IMR-90 (cell line): Measurements from ENCODE around the gene LDHD. TPM values are rescaled to one million over a fixed set of nuclear protein-coding genes. Genes with fewer than 3 reads are reported as not detected.

ENCODE experiments used
- ATAC-seq: fragments of 200-7000 bp; cut with Tn5 transposase; 2 replicates; pipeline ENCODE4 v1.9.1; 2020; ENCODE audit warnings: low read depth, mild to moderate bottlenecking, moderate library complexity
- BruUV-seq: library from RNA; stranded (reverse); fragments of 400-500 nt; replicated peaks from 2 replicates; lab custom pipeline; 2021; lab: Mats Ljungman, UMichigan
- CTCF ChIA-PET: fragments of 300-600 bp; formaldehyde crosslinking; extraction: SDS; loops from one replicate; lab custom pipeline; 2021; ENCODE audit warnings: antibody characterized with exemption; lab: Yijun Ruan, JAX
- POLR2A ChIA-PET: fragments of 300-600 bp; sonication (Branson Sonifier 250); formaldehyde crosslinking; loops from one replicate; lab custom pipeline; 2022; ENCODE audit warnings: antibody characterized with exemption; ENCODE audit not compliant: unreplicated experiment; lab: Charles Lee
- DNase-seq: peaks from one replicate; pipeline ENCODE4 v3.0.0; 2013
- H2AFZ ChIP-seq: replicated peaks from 2 replicates; pipeline ENCODE3; 2013; ENCODE audit warnings: low read length, mild to moderate bottlenecking; ENCODE audit not compliant: poor library complexity
- H2AK5ac ChIP-seq: 2 replicates; pipeline ENCODE4 v1.6.1; 2013; ENCODE audit warnings: low read depth, low read length, inconsistent platforms
- H2AK9ac ChIP-seq: replicated peaks from 2 replicates; pipeline ENCODE3; 2013; ENCODE audit warnings: mild to moderate bottlenecking, low read depth, low read length, moderate library complexity; ENCODE audit not compliant: poor library complexity
- H2BK120ac ChIP-seq: 2 replicates; pipeline ENCODE4 v1.6.1; 2013; ENCODE audit warnings: low read depth, low read length, inconsistent platforms
- H2BK15ac ChIP-seq: 3 replicates; pipeline ENCODE4 v1.6.1; 2013; ENCODE audit warnings: low read depth, low read length, inconsistent platforms
- H2BK20ac ChIP-seq: 2 replicates; pipeline ENCODE4 v1.6.1; 2013; ENCODE audit warnings: low read depth, mild to moderate bottlenecking, inconsistent platforms, low read length, moderate library complexity
- H2BK5ac ChIP-seq: 2 replicates; pipeline ENCODE4 v1.6.1; 2013; ENCODE audit warnings: mild to moderate bottlenecking, low read depth, low read length, inconsistent platforms; ENCODE audit not compliant: poor library complexity, severe bottlenecking
- H3K14ac ChIP-seq: replicated peaks from 2 replicates; pipeline ENCODE4 v1.6.1; 2013; ENCODE audit warnings: low read depth, low read length, inconsistent platforms
- H3K18ac ChIP-seq: 2 replicates; pipeline ENCODE4 v1.6.1; 2013; ENCODE audit warnings: low read depth, low read length, control low read depth
- H3K23ac ChIP-seq: 2 replicates; pipeline ENCODE4 v1.6.1; 2013; ENCODE audit warnings: low read depth, low read length, inconsistent platforms
- H3K27ac ChIP-seq: 2 replicates; pipeline ENCODE4 v1.5.1; 2013; ENCODE audit warnings: mild to moderate bottlenecking, control low read depth, low read length; ENCODE audit not compliant: insufficient read depth
- H3K27me3 ChIP-seq: 2 replicates; pipeline ENCODE4 v1.6.1; 2013; ENCODE audit warnings: low read length; ENCODE audit not compliant: control insufficient read depth, insufficient read depth
- H3K36me3 ChIP-seq: 2 replicates; pipeline ENCODE4 v1.6.1; 2013; ENCODE audit warnings: low read length, mixed read lengths; ENCODE audit not compliant: control insufficient read depth, insufficient read depth
- H3K4ac ChIP-seq: 2 replicates; pipeline ENCODE4 v1.6.1; 2013; ENCODE audit warnings: low read depth, low read length, inconsistent platforms
- H3K4me1 ChIP-seq: 2 replicates; pipeline ENCODE4 v1.6.1; 2013; ENCODE audit warnings: low read length, mixed read lengths; ENCODE audit not compliant: control insufficient read depth, insufficient read depth
- H3K4me2 ChIP-seq: 2 replicates; pipeline ENCODE4 v1.6.1; 2013; ENCODE audit warnings: low read depth, mild to moderate bottlenecking, control low read depth, low read length, moderate library complexity
- H3K4me3 ChIP-seq: 2 replicates; pipeline ENCODE4 v1.5.1; 2013; ENCODE audit warnings: low read depth, mild to moderate bottlenecking, control low read depth, low read length, moderate library complexity; ENCODE audit not compliant: insufficient read depth
- H3K56ac ChIP-seq: 2 replicates; pipeline ENCODE4 v1.6.1; 2013; ENCODE audit warnings: low read length, inconsistent platforms; ENCODE audit not compliant: insufficient read depth; ENCODE audit errors: extremely low read depth
- H3K79me1 ChIP-seq, 2 experiments: 2 replicates each; pipeline ENCODE4 v1.6.1; 2013; ENCODE audit warnings: low read length in 2 of 2, inconsistent platforms in 1 of 2, low read depth in 1 of 2
- H3K9ac ChIP-seq: 2 replicates; pipeline ENCODE4 v1.6.1; 2013; ENCODE audit warnings: low read depth, low read length, control low read depth
- H3K9me1 ChIP-seq: 2 replicates; pipeline ENCODE4 v1.6.1; 2013; ENCODE audit warnings: low read length, inconsistent platforms; ENCODE audit not compliant: insufficient read depth
- H3K9me3 ChIP-seq: 2 replicates; pipeline ENCODE4 v1.6.1; 2013; ENCODE audit warnings: low read length; ENCODE audit not compliant: control insufficient read depth, insufficient read depth
- H4K20me1 ChIP-seq: 2 replicates; pipeline ENCODE4 v1.6.1; 2013; ENCODE audit warnings: low read length, inconsistent platforms; ENCODE audit not compliant: insufficient read depth
- H4K5ac ChIP-seq: 2 replicates; pipeline ENCODE4 v1.6.1; 2013; ENCODE audit warnings: mild to moderate bottlenecking, low read depth, low read length, control low read depth
- H4K8ac ChIP-seq, 2 experiments: 2 replicates each; pipeline ENCODE4 v1.6.1; 2013; ENCODE audit warnings: low read depth in 2 of 2, low read length in 2 of 2, control low read depth in 1 of 2, inconsistent platforms in 1 of 2
- H4K91ac ChIP-seq: 2 replicates; pipeline ENCODE4 v1.6.1; 2013; ENCODE audit warnings: low read depth, low read length, inconsistent platforms; ENCODE audit not compliant: insufficient read depth
- BHLHE40 ChIP-seq: fragments of 150-350 bp; IDR thresholded peaks from 2 replicates; pipeline ENCODE4 v1.6.1; 2016; ENCODE audit warnings: mild to moderate bottlenecking, low read depth, low read length
- CEBPB ChIP-seq: IDR thresholded peaks from 2 replicates; pipeline ENCODE4 v1.6.1; 2012; ENCODE audit warnings: low read depth, low read length, improper control_type of control experiment
- CHD1 ChIP-seq: IDR thresholded peaks from 2 replicates; pipeline ENCODE4 v1.6.1; 2012; ENCODE audit warnings: low read depth, low read length, improper control_type of control experiment
- FOS ChIP-seq: fragments of 150-350 bp; IDR thresholded peaks from 2 replicates; pipeline ENCODE4 v1.6.1; 2016; ENCODE audit warnings: low read depth, low read length
- MAFK ChIP-seq: IDR thresholded peaks from 2 replicates; pipeline ENCODE4 v1.6.1; 2012; ENCODE audit warnings: low read depth, low read length, improper control_type of control experiment
- MAZ ChIP-seq: IDR thresholded peaks from 2 replicates; pipeline ENCODE4 v1.6.1; 2012; ENCODE audit warnings: low read depth, mild to moderate bottlenecking, low read length, improper control_type of control experiment, moderate library complexity, borderline replicate concordance
- MXI1 ChIP-seq: IDR thresholded peaks from 2 replicates; pipeline ENCODE4 v1.6.1; 2012; ENCODE audit warnings: low read depth, mild to moderate bottlenecking, low read length, moderate library complexity, borderline replicate concordance
- NFE2L2 ChIP-seq: fragments of 150-350 bp; IDR thresholded peaks from 2 replicates; pipeline ENCODE4 v1.6.1; 2016; ENCODE audit warnings: low read depth, mild to moderate bottlenecking, low read length
- POLR2A ChIP-seq: IDR thresholded peaks from 2 replicates; pipeline ENCODE4 v1.6.1; 2012; ENCODE audit warnings: mild to moderate bottlenecking, low read depth, low read length
- RAD21 ChIP-seq: IDR thresholded peaks from 2 replicates; pipeline ENCODE4 v1.6.1; 2012; ENCODE audit warnings: low read length, improper control_type of control experiment
- RCOR1 ChIP-seq: IDR thresholded peaks from 2 replicates; pipeline ENCODE4 v1.6.1; 2012; ENCODE audit warnings: mild to moderate bottlenecking, low read length, improper control_type of control experiment; ENCODE audit not compliant: insufficient replicate concordance
- RFX5 ChIP-seq: IDR thresholded peaks from 2 replicates; pipeline ENCODE4 v1.8.0; 2012; ENCODE audit warnings: low read depth, mild to moderate bottlenecking, low read length, moderate library complexity
- SMC3 ChIP-seq: fragments of 150-350 bp; IDR thresholded peaks from 2 replicates; pipeline ENCODE4 v1.6.1; 2016; ENCODE audit warnings: low read depth, mild to moderate bottlenecking, antibody characterized with exemption, low read length, moderate library complexity
- WGBS, 2 experiments: methylation state at CpG; one replicate each; pipeline versions ENCODE4 v1.1.5 to v1.1.7; 2013; ENCODE audit warnings: missing lambda C conversion rate in 2 of 2; ENCODE audit not compliant: insufficient read length in 1 of 2; ENCODE audit errors: extremely low coverage in 2 of 2; 5-methylcytosine and 5-hydroxymethylcytosine counted together
- dilution Hi-C: fragments of 300-500 bp; cut with HindIII; formaldehyde crosslinking; loops from one replicate; pipeline ENCODE4 v1.14.3; 2018; ENCODE audit warnings: low sequenced_read_pairs; ENCODE audit not compliant: unreplicated experiment
- in situ Hi-C: fragments of 300-500 bp; cut with MboI; formaldehyde crosslinking; loops from 3 replicates; pipeline ENCODE4 v1.14.3; 2019; ENCODE audit warnings: low sequenced_read_pairs, inconsistent platforms, mixed read lengths
- intact Hi-C: fragments of 100-400 bp; cut with micrococcal nuclease; formaldehyde crosslinking; loops from 2 replicates; pipeline ENCODE4 v1.10.0; 2022
- polyA plus RNA-seq, 3 experiments: library from polyadenylated mRNA; depleted of rRNA; stranded (reverse); fragments of >200 nt; gene quantifications; 2 replicates each; pipeline ENCODE4 v1.2.3, GENCODE V29; 2012; ENCODE audit warnings: low replicate concordance in 1 of 3
- total RNA-seq: library from RNA; depleted of rRNA; stranded (reverse); fragments of >200 nt; gene quantifications from 2 replicates; pipeline ENCODE4 v1.2.3, GENCODE V29; 2012
- TF ChIP-seq, protein P1 (sequence below): conservative IDR thresholded peaks from 2 replicates; pipeline ENCODE4 v1.5.1; 2012; ENCODE audit warnings: mild to moderate bottlenecking, low read depth, low read length, improper control_type of control experiment
- TF ChIP-seq, protein P2 (sequence below): fragments of 150-350 bp; IDR thresholded peaks from 2 replicates; pipeline ENCODE4 v1.6.1; 2016; ENCODE audit warnings: low read depth, mild to moderate bottlenecking, low read length, moderate library complexity, borderline replicate concordance
- TF ChIP-seq, protein P3 (sequence below): fragments of 150-350 bp; IDR thresholded peaks from 2 replicates; pipeline ENCODE4 v1.6.1; 2017; ENCODE audit warnings: mild to moderate bottlenecking, antibody characterized with exemption, low read length, low read depth

Gene LDHD
- total and polyA plus RNA-seq, 2 of the 4 experiments (the other 2 are of a cell fraction) = under 0.01 to 0.26 TPM

DNA sequence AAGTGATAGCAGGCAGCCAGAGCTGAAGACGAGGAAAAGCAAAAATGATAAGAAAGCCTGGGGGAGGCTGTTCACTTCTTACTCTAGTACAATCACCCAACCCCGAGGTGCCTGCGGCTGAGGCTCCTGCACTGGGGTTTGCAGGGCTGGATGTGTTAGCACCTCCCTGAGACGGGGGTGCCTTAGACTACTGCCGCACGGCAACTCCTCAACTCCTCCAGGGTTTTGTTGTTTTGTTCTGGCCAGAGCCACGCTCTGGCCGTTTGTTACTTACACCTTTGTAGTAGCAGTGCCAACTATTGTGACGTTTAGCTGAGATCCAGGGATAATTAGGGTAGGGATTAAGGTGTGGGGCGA, 51.5 kb downstream of the LDHD start:
- Histone ChIP-seq H3K79me1 (peaks cover 36 to 67% of the 10 kb centered on the region in 2 experiments), H3K27me3 (no peaks in the 10 kb centered on the region), H2AK5ac (no peak overlapping the region), H3K14ac (no peak overlapping the region), H2BK20ac (no peak overlapping the region), H2BK5ac (no peak overlapping the region), H4K8ac (no peak overlapping the region), H3K4me1 (peaks cover 14% of the 10 kb centered on the region), H3K9ac (no peak overlapping the region), H2BK15ac (no peak overlapping the region), H3K36me3 (no peaks in the 10 kb centered on the region), H3K4me2 (no peak overlapping the region), H3K4me3 (no peak overlapping the region), H3K23ac (no peak overlapping the region), H3K4ac (no peak overlapping the region), H3K27ac (no peak overlapping the region), H4K20me1 (peaks cover 28% of the 10 kb centered on the region), H3K56ac (no peak overlapping the region), H2AFZ (no peak overlapping the region), H3K9me3 (peaks cover 3% of the 10 kb centered on the region; the same call in 1 of the 2 replicates), H3K9me1 (peaks cover 10% of the 10 kb centered on the region), H2BK120ac (no peak overlapping the region), H3K18ac (no peak overlapping the region), H2AK9ac (no peak overlapping the region), H4K91ac (no peak overlapping the region), H4K5ac (no peak overlapping the region)
- TF ChIP-seq MXI1 (no peak), RAD21 (no peak), MAFK (no peak), NFE2L2 (no peak), MAZ (no peak), BHLHE40 (no peak), RCOR1 (no peak), CHD1 (no peak), SMC3 (no peak), POLR2A (no peak), FOS (no peak), RFX5 (no peak), CEBPB (no peak)
- TF ChIP-seq, protein P1, sequence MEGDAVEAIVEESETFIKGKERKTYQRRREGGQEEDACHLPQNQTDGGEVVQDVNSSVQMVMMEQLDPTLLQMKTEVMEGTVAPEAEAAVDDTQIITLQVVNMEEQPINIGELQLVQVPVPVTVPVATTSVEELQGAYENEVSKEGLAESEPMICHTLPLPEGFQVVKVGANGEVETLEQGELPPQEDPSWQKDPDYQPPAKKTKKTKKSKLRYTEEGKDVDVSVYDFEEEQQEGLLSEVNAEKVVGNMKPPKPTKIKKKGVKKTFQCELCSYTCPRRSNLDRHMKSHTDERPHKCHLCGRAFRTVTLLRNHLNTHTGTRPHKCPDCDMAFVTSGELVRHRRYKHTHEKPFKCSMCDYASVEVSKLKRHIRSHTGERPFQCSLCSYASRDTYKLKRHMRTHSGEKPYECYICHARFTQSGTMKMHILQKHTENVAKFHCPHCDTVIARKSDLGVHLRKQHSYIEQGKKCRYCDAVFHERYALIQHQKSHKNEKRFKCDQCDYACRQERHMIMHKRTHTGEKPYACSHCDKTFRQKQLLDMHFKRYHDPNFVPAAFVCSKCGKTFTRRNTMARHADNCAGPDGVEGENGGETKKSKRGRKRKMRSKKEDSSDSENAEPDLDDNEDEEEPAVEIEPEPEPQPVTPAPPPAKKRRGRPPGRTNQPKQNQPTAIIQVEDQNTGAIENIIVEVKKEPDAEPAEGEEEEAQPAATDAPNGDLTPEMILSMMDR = no peak
- TF ChIP-seq, protein P2, sequence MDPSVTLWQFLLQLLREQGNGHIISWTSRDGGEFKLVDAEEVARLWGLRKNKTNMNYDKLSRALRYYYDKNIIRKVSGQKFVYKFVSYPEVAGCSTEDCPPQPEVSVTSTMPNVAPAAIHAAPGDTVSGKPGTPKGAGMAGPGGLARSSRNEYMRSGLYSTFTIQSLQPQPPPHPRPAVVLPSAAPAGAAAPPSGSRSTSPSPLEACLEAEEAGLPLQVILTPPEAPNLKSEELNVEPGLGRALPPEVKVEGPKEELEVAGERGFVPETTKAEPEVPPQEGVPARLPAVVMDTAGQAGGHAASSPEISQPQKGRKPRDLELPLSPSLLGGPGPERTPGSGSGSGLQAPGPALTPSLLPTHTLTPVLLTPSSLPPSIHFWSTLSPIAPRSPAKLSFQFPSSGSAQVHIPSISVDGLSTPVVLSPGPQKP = no peak
- TF ChIP-seq, protein P3, sequence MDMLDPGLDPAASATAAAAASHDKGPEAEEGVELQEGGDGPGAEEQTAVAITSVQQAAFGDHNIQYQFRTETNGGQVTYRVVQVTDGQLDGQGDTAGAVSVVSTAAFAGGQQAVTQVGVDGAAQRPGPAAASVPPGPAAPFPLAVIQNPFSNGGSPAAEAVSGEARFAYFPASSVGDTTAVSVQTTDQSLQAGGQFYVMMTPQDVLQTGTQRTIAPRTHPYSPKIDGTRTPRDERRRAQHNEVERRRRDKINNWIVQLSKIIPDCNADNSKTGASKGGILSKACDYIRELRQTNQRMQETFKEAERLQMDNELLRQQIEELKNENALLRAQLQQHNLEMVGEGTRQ = no peak
- ATAC-seq (no peak), DNase-seq (no peak)
- in situ Hi-C loops (no loop called here), dilution Hi-C loops (no loop called here), intact Hi-C loops (no loop called here)
- no TSS peak for BruUV-seq
- POLR2A ChIA-PET = no interaction called here
- WGBS, 2 experiments = 100% methylated on average over 1 of the region's 10 CpGs; no CpG with 5 or more reads in 1 of the 2 experiments
- CTCF ChIA-PET = no interaction called here
